Keratinocyte (primary cell): ENCODE measurements around the gene SNCAIP.

ENCODE experiments used
- EZH2 ChIP-seq: IDR thresholded peaks from one replicate; pipeline ENCODE4 v1.6.1; 2012; ENCODE audit warnings: inconsistent platforms, mild to moderate bottlenecking, low read length, moderate library complexity
- TF ChIP-seq, protein P1 (sequence below), 3 experiments: IDR thresholded peaks in 1 of 3; conservative IDR thresholded peaks in 1 of 3; optimal IDR thresholded peaks in 1 of 3; 2 replicates in 2 of 3; 3 replicates in 1 of 3; pipeline versions ENCODE3 to v1.5.1; 2011; ENCODE audit warnings: low read length in 3 of 3, mild to moderate bottlenecking in 3 of 3, moderate library complexity in 2 of 3, control low read depth in 1 of 3, inconsistent platforms in 1 of 3; ENCODE audit not compliant: insufficient read depth in 2 of 3; ENCODE audit errors: extremely low read depth in 1 of 3

DNA sequence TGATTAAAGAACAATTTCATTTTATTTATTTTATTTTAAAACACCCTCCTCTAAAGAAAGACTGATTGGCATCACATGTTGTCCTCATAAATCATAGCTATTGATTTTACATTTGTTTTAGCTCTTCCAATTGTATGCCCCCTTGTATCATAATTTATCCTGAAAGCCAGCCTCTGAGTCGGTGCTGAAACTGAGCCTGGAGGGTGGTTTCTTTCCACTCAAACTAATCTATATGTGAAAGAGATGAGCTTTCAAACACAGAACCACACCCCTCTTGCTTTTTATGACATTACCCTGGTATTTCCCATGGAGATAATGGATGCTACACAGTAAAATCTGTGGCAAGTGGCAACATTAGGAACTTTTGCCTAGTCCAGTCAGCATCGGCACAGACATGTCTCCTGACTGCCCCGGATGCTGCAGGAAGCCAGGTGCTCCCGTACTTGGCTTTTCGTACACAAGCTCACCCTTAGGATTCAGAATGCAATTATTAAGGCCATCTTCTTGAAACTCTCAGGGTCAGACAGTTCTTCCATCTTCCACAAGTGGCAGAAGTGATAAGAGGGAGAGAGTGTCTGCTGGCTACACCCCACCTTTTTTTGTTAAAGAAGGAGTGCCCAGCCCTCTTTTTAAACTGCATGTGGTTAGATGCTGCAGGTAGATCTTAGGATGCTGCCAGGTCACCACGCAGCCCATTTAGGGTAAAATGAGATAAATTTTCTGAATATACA lies 91.1 kb downstream of the SNCAIP start:
- TF ChIP-seq, protein P1, sequence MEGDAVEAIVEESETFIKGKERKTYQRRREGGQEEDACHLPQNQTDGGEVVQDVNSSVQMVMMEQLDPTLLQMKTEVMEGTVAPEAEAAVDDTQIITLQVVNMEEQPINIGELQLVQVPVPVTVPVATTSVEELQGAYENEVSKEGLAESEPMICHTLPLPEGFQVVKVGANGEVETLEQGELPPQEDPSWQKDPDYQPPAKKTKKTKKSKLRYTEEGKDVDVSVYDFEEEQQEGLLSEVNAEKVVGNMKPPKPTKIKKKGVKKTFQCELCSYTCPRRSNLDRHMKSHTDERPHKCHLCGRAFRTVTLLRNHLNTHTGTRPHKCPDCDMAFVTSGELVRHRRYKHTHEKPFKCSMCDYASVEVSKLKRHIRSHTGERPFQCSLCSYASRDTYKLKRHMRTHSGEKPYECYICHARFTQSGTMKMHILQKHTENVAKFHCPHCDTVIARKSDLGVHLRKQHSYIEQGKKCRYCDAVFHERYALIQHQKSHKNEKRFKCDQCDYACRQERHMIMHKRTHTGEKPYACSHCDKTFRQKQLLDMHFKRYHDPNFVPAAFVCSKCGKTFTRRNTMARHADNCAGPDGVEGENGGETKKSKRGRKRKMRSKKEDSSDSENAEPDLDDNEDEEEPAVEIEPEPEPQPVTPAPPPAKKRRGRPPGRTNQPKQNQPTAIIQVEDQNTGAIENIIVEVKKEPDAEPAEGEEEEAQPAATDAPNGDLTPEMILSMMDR (optimal IDR thresholded peaks at IDR 0.05 in 1 of 3, IDR thresholded peaks at IDR 0.05 in 1 of 3, conservative IDR thresholded peaks at IDR 0.05 in 1 of 3; ENCODE audit: extremely low read depth in 1 of 3, insufficient read depth in 2 of 3, low read length in 3 of 3): no peak
- no peak for TF ChIP-seq EZH2
